Karpas-422 (cell line): ENCODE measurements around the gene STAMBPL1. TPM values are rescaled to one million over a fixed set of nuclear protein-coding genes. Genes with fewer than 3 reads are reported as not detected.

ENCODE experiments used
- DNase-seq: peaks from one replicate; pipeline ENCODE4 v3.0.0-alpha.2; 2015
- H2AFZ ChIP-seq: fragments of 200-600 bp; sonication (generic); 2 replicates; pipeline ENCODE4 v1.6.1; 2014; ENCODE audit warnings: antibody characterized with exemption, low read length, mixed read lengths
- H3K27ac ChIP-seq: fragments of 200-600 bp; sonication (generic); 2 replicates; pipeline ENCODE4 v1.5.1; 2014; ENCODE audit warnings: mild to moderate bottlenecking, low read length, moderate library complexity
- H3K27me3 ChIP-seq: fragments of 200-600 bp; sonication (generic); 2 replicates; pipeline ENCODE4 v1.6.1; 2014; ENCODE audit warnings: low read length, mixed read lengths
- H3K36me3 ChIP-seq: fragments of 200-600 bp; sonication (generic); 2 replicates; pipeline ENCODE4 v1.6.1; 2014; ENCODE audit warnings: low read length, mixed read lengths; ENCODE audit not compliant: insufficient read depth
- H3K4me1 ChIP-seq: fragments of 200-600 bp; sonication (generic); 2 replicates; pipeline ENCODE4 v1.6.1; 2014; ENCODE audit warnings: mild to moderate bottlenecking, low read length, mixed read lengths
- H3K4me2 ChIP-seq: fragments of 200-600 bp; sonication (generic); 2 replicates; pipeline ENCODE4 v1.6.1; 2014; ENCODE audit warnings: low read length, low read depth, mild to moderate bottlenecking; ENCODE audit not compliant: poor library complexity, severe bottlenecking
- H3K4me3 ChIP-seq: fragments of 200-600 bp; sonication (generic); 2 replicates; pipeline ENCODE4 v1.5.1; 2014; ENCODE audit warnings: mild to moderate bottlenecking, antibody characterized with exemption, low read length, mixed read lengths
- H3K79me2 ChIP-seq: fragments of 200-600 bp; sonication (generic); 2 replicates; pipeline ENCODE4 v1.6.1; 2014; ENCODE audit warnings: mild to moderate bottlenecking, low read length, mixed read lengths
- H3K9ac ChIP-seq: fragments of 200-600 bp; sonication (generic); 2 replicates; pipeline ENCODE4 v1.6.0; 2014; ENCODE audit warnings: low read length
- H3K9me2 ChIP-seq: fragments of 200-600 bp; sonication (generic), shearing (Covaris generic); replicated peaks from 2 replicates; pipeline ENCODE4 v1.6.0; 2014; ENCODE audit warnings: mild to moderate bottlenecking, low read length, moderate library complexity; ENCODE audit not compliant: insufficient read depth
- H3K9me3 ChIP-seq: fragments of 300-700, 200-600 bp; sonication (generic); 2 replicates; pipeline ENCODE4 v1.6.1; 2014; ENCODE audit warnings: low read length, mixed read lengths
- H4K20me1 ChIP-seq: fragments of 200-600 bp; sonication (generic); 2 replicates; pipeline ENCODE4 v1.6.1; 2014; ENCODE audit warnings: mild to moderate bottlenecking, antibody characterized with exemption, low read length, low read depth; ENCODE audit not compliant: insufficient read depth
- total RNA-seq: library from RNA; depleted of rRNA; stranded (reverse); fragments of >200 nt; shearing (Covaris generic); gene quantifications from 2 replicates; pipeline ENCODE4 v1.2.3, GENCODE V29; 2014; ENCODE audit warnings: low replicate concordance; rRNA removed

The STAMBPL1 gene
- total RNA-seq: 38.5 and 44.8 TPM in 2 replicates

- peaks cover 37% of the 10 kb centered on the region for H3K79me2 ChIP-seq
- peak; percentile 72 for DNase-seq
- H3K27me3 ChIP-seq: no peaks in the 10 kb centered on the region
- peak within 1 kb of the TSS; percentile 71; the same call in 1 of the 2 replicates for H2AFZ ChIP-seq
- peak within 1 kb of the TSS; percentile 87 for H3K4me2 ChIP-seq
- H3K4me1 ChIP-seq: peaks cover 54% of the 10 kb centered on the region
- peak within 1 kb of the TSS; percentile 95 for H3K27ac ChIP-seq
- no peaks in the 10 kb centered on the region for H3K36me3 ChIP-seq
- H3K4me3 ChIP-seq: peak within 1 kb of the TSS; percentile 73
- no peaks in the 10 kb centered on the region for H4K20me1 ChIP-seq
- no peaks in the 10 kb centered on the region for H3K9me3 ChIP-seq
- peak within 1 kb of the TSS; percentile 75 for H3K9ac ChIP-seq
- H3K9me2 ChIP-seq: no peaks in the 10 kb centered on the region
Measured at GRCh38 chr10:88879534-88880281, at the start of gene STAMBPL1. Gene STAMBPL1, plus strand, starts transcription at chr10:88880245. Its CDS starts 21,464 bp downstream, at chr10:88901709.

- Histone ChIP-seq H3K27ac (no peak overlapping the region), H3K36me3 (no peaks in the 10 kb centered on the region), H3K9me2 (no peaks in the 10 kb centered on the region), H3K4me3 (no peak overlapping the region), H4K20me1 (no peaks in the 10 kb centered on the region), H2AFZ (no peak overlapping the region), H3K9me3 (no peaks in the 10 kb centered on the region), H3K4me2 (no peak overlapping the region), H3K9ac (no peak overlapping the region), H3K79me2 (no peaks in the 10 kb centered on the region), H3K27me3 (no peaks in the 10 kb centered on the region), H3K4me1 (peaks cover 9% of the 10 kb centered on the region)
- DNase-seq: no peak
Measured at GRCh38 chr10:88830643-88831268, 49.3 kb upstream of the STAMBPL1 start.

DNA sequence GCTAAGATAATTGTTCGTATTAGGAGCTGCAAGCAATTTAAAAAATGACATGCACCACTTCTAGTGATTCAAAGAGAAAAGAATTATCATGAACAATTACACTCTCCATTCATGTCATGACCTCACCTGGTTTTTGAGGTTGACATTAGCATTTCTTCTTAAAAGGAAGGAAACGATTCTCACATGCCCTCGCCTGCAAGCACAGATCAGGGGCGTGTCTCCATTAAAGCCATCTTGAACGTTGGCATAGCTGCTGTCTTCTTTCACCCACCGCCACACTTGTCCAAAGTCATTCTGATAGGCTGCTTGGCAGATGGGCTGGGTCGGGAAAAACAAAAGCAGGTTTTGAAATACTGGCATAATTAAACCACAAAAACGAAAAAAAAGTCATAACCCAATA lies 48.3 kb upstream of the STAMBPL1 start:
- no peak overlapping the region for H3K9ac ChIP-seq
- no peaks in the 10 kb centered on the region for H3K9me3 ChIP-seq
- no peaks in the 10 kb centered on the region for H3K9me2 ChIP-seq
- no peaks in the 10 kb centered on the region for H3K27me3 ChIP-seq
- no peak overlapping the region for H3K4me3 ChIP-seq
- H3K36me3 ChIP-seq: no peaks in the 10 kb centered on the region
- H4K20me1 ChIP-seq: no peaks in the 10 kb centered on the region
- no peak overlapping the region for H3K4me2 ChIP-seq
- no peak overlapping the region for H3K27ac ChIP-seq
- no peak for DNase-seq
- peaks cover 9% of the 10 kb centered on the region for H3K4me1 ChIP-seq
- H3K79me2 ChIP-seq: no peaks in the 10 kb centered on the region
- no peak overlapping the region for H2AFZ ChIP-seq

DNA sequence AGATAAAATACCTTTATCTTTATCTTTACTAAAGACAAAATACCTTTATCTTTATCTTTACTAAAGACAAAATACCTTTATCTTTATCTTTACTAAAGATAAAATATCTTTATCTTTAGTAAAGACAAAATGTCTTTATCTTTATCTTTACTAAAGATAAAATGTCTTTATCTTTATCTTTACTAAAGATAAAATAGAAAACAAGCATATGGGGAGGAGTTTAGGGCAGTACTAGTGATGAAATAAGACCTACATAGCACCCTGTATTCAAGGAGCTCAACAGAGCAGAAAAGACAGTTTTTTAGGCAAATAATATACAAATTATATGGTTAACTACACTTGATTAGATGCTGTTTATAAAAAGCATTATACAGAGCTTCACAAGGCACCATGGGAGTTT lies 47.7 kb upstream of the STAMBPL1 start:
- Histone ChIP-seq H3K36me3 (no peaks in the 10 kb centered on the region), H3K9me3 (no peaks in the 10 kb centered on the region), H3K4me2 (no peak overlapping the region), H2AFZ (no peak overlapping the region), H3K27me3 (no peaks in the 10 kb centered on the region), H3K79me2 (no peaks in the 10 kb centered on the region), H3K4me1 (peaks cover 9% of the 10 kb centered on the region), H4K20me1 (no peaks in the 10 kb centered on the region), H3K9ac (no peak overlapping the region), H3K27ac (no peak overlapping the region), H3K9me2 (no peaks in the 10 kb centered on the region), H3K4me3 (no peak overlapping the region)
- DNase-seq: no peak

DNA sequence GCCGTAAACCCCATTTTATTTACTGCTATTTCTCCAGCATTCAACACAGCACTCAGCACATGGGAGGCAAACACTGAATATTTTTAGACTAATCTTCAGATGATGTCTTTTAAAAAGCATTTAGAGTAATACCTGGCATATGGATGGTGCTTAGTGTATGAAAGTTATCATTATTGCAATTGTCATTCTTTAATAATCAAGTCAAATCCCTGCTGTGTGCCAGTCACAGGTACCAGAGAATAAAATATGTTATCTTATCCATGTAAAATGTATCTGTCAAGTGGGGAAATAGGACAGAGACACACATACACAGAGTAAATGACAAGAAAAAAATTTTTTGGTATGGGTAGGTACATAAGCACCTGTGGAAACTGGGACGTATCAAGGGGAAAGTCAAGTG lies 46.9 kb upstream of the STAMBPL1 start:
- Histone ChIP-seq H3K4me2 (no peak overlapping the region), H3K4me1 (peaks cover 9% of the 10 kb centered on the region), H3K79me2 (no peaks in the 10 kb centered on the region), H3K27me3 (no peaks in the 10 kb centered on the region), H4K20me1 (no peaks in the 10 kb centered on the region), H3K9me2 (no peaks in the 10 kb centered on the region), H3K4me3 (no peak overlapping the region), H3K9ac (no peak overlapping the region), H3K9me3 (no peaks in the 10 kb centered on the region), H3K27ac (no peak overlapping the region), H3K36me3 (no peaks in the 10 kb centered on the region), H2AFZ (no peak overlapping the region)
- DNase-seq: no peak

DNA sequence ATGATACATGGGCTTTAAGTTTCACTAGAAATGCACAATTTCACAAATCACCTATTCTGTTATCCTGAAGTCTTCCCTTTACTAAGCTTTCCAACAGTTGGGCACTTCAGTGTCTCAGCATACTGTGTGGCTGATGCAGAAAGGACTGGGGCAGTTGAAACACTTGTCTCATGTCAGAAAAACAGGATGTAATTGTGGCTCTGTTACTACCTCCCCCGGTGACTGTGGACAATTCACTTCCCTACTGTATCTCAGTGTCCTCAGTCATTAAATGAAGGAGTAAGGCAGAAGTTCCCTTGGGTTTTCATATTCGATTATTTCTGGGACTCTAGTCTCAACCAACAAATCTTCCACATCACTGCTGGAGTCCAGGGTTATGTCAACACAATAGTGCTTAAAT lies 46.3 kb upstream of the STAMBPL1 start:
- no peaks in the 10 kb centered on the region for H3K36me3 ChIP-seq
- peaks cover 9% of the 10 kb centered on the region for H3K4me1 ChIP-seq
- H3K79me2 ChIP-seq: no peaks in the 10 kb centered on the region
- no peak overlapping the region for H3K9ac ChIP-seq
- no peaks in the 10 kb centered on the region for H3K27me3 ChIP-seq
- H3K9me2 ChIP-seq: no peaks in the 10 kb centered on the region
- no peak overlapping the region for H2AFZ ChIP-seq
- no peak overlapping the region for H3K27ac ChIP-seq
- no peak for DNase-seq
- H3K4me2 ChIP-seq: no peak overlapping the region
- H3K9me3 ChIP-seq: no peaks in the 10 kb centered on the region
- no peaks in the 10 kb centered on the region for H4K20me1 ChIP-seq
- no peak overlapping the region for H3K4me3 ChIP-seq

- H3K4me3 ChIP-seq: no peak overlapping the region
- H3K9me2 ChIP-seq: no peaks in the 10 kb centered on the region
- H3K4me1 ChIP-seq: peaks cover 9% of the 10 kb centered on the region
- H3K9me3 ChIP-seq: no peaks in the 10 kb centered on the region
- no peak overlapping the region for H3K27ac ChIP-seq
- DNase-seq: peak; percentile 88
- no peak overlapping the region for H3K9ac ChIP-seq
- peak overlapping the region; percentile 56; the same call in 1 of the 2 replicates for H2AFZ ChIP-seq
- H4K20me1 ChIP-seq: no peaks in the 10 kb centered on the region
- no peaks in the 10 kb centered on the region for H3K36me3 ChIP-seq
- H3K79me2 ChIP-seq: no peaks in the 10 kb centered on the region
- no peak overlapping the region for H3K4me2 ChIP-seq
- no peaks in the 10 kb centered on the region for H3K27me3 ChIP-seq
Measured at GRCh38 chr10:88835096-88835909, 44.7 kb upstream of the STAMBPL1 start.

GRCh38 chr10:88835910-88836221 lies 44.2 kb upstream of the STAMBPL1 start:
- no peaks in the 10 kb centered on the region for H3K9me2 ChIP-seq
- H3K27ac ChIP-seq: no peak overlapping the region
- no peaks in the 10 kb centered on the region for H3K79me2 ChIP-seq
- no peak overlapping the region for H3K4me3 ChIP-seq
- no peaks in the 10 kb centered on the region for H3K9me3 ChIP-seq
- H3K4me1 ChIP-seq: peaks cover 9% of the 10 kb centered on the region
- DNase-seq: no peak
- H4K20me1 ChIP-seq: no peaks in the 10 kb centered on the region
- no peak overlapping the region for H3K4me2 ChIP-seq
- H3K36me3 ChIP-seq: no peaks in the 10 kb centered on the region
- H3K9ac ChIP-seq: no peak overlapping the region
- H2AFZ ChIP-seq: no peak overlapping the region
- H3K27me3 ChIP-seq: no peaks in the 10 kb centered on the region
